Measurements from ENCODE around the gene NTMT1. TPM values are rescaled to one million over a fixed set of nuclear protein-coding genes. Genes with fewer than 3 reads are reported as not detected.
A peak's percentile ranks its signal among the peaks of the same experiment; 100 is the strongest.

NTMT1 gene
- polyA plus RNA-seq, 3 donors: 16.0 to 43.9 (median 28.2) TPM

GRCh38 chr9:129584136-129584535, 41.8 kb upstream of the NTMT1 start:
- H3K27me3 ChIP-seq (ENCODE audit: control insufficient read depth in 2 of 2, insufficient read depth in 2 of 2, low read length in 2 of 2): no peaks in the 10 kb centered on the region
- TF ChIP-seq CTCF (IDR thresholded peaks at IDR 0.05): no peak
- peak overlapping the region; percentile 81 for H2AFZ ChIP-seq (ENCODE audit: insufficient read depth, low read depth, low read length, poor library complexity, severe bottlenecking)
- Mint-ChIP-seq H3K27me3 (ENCODE audit: low read depth in 3 of 3) (peaks cover 2 to 5% (median 4%) of the 10 kb centered on the region in 3 donors), H3K4me3 (peak overlapping the region in 1 of 2 donors; percentile 56), H3K36me3 (no peaks in the 10 kb centered on the region), H3K9me3 (peaks cover 0 to 2% (median 0%) of the 10 kb centered on the region in 7 donors), H3K4me1 (peaks cover 27% of the 10 kb centered on the region), H3K27ac (peak overlapping the region; percentile 37 to 92 (median 81))
- no peaks in the 10 kb centered on the region for H3K79me2 ChIP-seq (ENCODE audit: insufficient read depth, low read length)
- peaks cover 22% of the 10 kb centered on the region in 2 donors for H3K4me1 ChIP-seq (ENCODE audit: control insufficient read depth in 1 of 2, insufficient read depth in 2 of 2, low read length in 2 of 2)
- DNase-seq: peak; percentile 81 to 92 (median 87)
- peak overlapping the region; percentile 5 to 60 for H3K27ac ChIP-seq (ENCODE audit: low read depth in 1 of 2, low read length in 2 of 2)
- WGBS (ENCODE audit: insufficient coverage): 86% methylated on average over 1 of the region's 1 CpG
- H3K36me3 ChIP-seq (replicated peaks in 1 of 2; ENCODE audit: control insufficient read depth in 1 of 2, insufficient read depth in 2 of 2, low read length in 2 of 2): no peaks in the 10 kb centered on the region
- no peaks in the 10 kb centered on the region for H4K20me1 ChIP-seq (ENCODE audit: insufficient read depth, low read length)
- H3K9me3 ChIP-seq (replicated peaks in 1 of 2; ENCODE audit: control insufficient read depth in 1 of 2, insufficient read depth in 1 of 2, low read length in 2 of 2): no peaks in the 10 kb centered on the region
- H3K9ac ChIP-seq (ENCODE audit: insufficient read depth, low read length, poor library complexity, severe bottlenecking): no peak overlapping the region
- H3K4me3 ChIP-seq (replicated peaks in 1 of 3; ENCODE audit: low read depth in 2 of 3, low read length in 3 of 3): peak overlapping the region in 1 of 3 experiments; percentile 30
- intact Hi-C loops (cut with micrococcal nuclease): no loop called here
- H3K4me2 ChIP-seq (replicated peaks; ENCODE audit: extremely low read depth, low read length, poor library complexity, severe bottlenecking): peak overlapping the region; percentile 5

GRCh38 chr9:129585352-129585751, 40.6 kb upstream of the NTMT1 start:
- H3K9me3 Mint-ChIP-seq: peaks cover 0 to 2% (median 0%) of the 10 kb centered on the region in 7 donors
- WGBS (ENCODE audit: insufficient coverage): no CpG with 5 or more reads among the region's 1 CpG
- no peak overlapping the region for H3K9ac ChIP-seq (ENCODE audit: insufficient read depth, low read length, poor library complexity, severe bottlenecking)
- H3K27ac ChIP-seq (ENCODE audit: low read depth in 1 of 2, low read length in 2 of 2): no peak overlapping the region
- TF ChIP-seq CTCF (IDR thresholded peaks at IDR 0.05): no peak
- H3K4me1 Mint-ChIP-seq: peaks cover 21% of the 10 kb centered on the region
- no peak for DNase-seq
- no peak overlapping the region for H3K4me3 ChIP-seq (replicated peaks in 1 of 3; ENCODE audit: low read depth in 2 of 3, low read length in 3 of 3)
- no peak overlapping the region for H2AFZ ChIP-seq (ENCODE audit: insufficient read depth, low read depth, low read length, poor library complexity, severe bottlenecking)
- H4K20me1 ChIP-seq (ENCODE audit: insufficient read depth, low read length): no peaks in the 10 kb centered on the region
- H3K27me3 Mint-ChIP-seq (ENCODE audit: low read depth in 3 of 3): peaks cover 3 to 4% (median 3%) of the 10 kb centered on the region in 3 donors
- intact Hi-C loops (cut with micrococcal nuclease): no loop called here
- H3K36me3 ChIP-seq (replicated peaks in 1 of 2; ENCODE audit: control insufficient read depth in 1 of 2, insufficient read depth in 2 of 2, low read length in 2 of 2): no peaks in the 10 kb centered on the region
- H3K4me1 ChIP-seq (ENCODE audit: control insufficient read depth in 1 of 2, insufficient read depth in 2 of 2, low read length in 2 of 2): peaks cover 17 to 19% of the 10 kb centered on the region in 2 donors
- peak overlapping the region in 1 of 7 donors; percentile 82 for H3K27ac Mint-ChIP-seq
- H3K4me3 Mint-ChIP-seq: no peak overlapping the region
- H3K27me3 ChIP-seq (ENCODE audit: control insufficient read depth in 2 of 2, insufficient read depth in 2 of 2, low read length in 2 of 2): no peaks in the 10 kb centered on the region
- no peaks in the 10 kb centered on the region for H3K36me3 Mint-ChIP-seq
- H3K9me3 ChIP-seq (replicated peaks in 1 of 2; ENCODE audit: control insufficient read depth in 1 of 2, insufficient read depth in 1 of 2, low read length in 2 of 2): no peaks in the 10 kb centered on the region
- no peak overlapping the region for H3K4me2 ChIP-seq (replicated peaks; ENCODE audit: extremely low read depth, low read length, poor library complexity, severe bottlenecking)
- H3K79me2 ChIP-seq (ENCODE audit: insufficient read depth, low read length): no peaks in the 10 kb centered on the region
